Pulmonary artery endothelial cell (primary cell): ENCODE results near the gene DUS4L. TPM values are rescaled to one million over a fixed set of nuclear protein-coding genes. Genes with fewer than 3 reads are reported as not detected.
"Not testable (repeated sequence)": the region's sequence is repeated elsewhere in the genome, so short reads cannot be mapped to it uniquely, and the experiment has no call there.

Source experiments
- DNase-seq: peaks from one replicate; pipeline ENCODE4 v3.0.0-alpha.2; 2011; ENCODE audit warnings: low read depth, low spot score
- total RNA-seq: library from RNA; depleted of rRNA; stranded (reverse); fragments of >200 nt; gene quantifications from 2 replicates; pipeline ENCODE4 v1.2.3, GENCODE V29; 2014

The DUS4L gene
- 5.7 and 8.6 TPM in 2 replicates for total RNA-seq

- DNase-seq = no peak
Measured at GRCh38 chr7:107563775-107564552, at the start of gene DUS4L, which contains the start of gene COG5. TSS of gene DUS4L (plus strand) at chr7:107563971. CDS start at chr7:107567071, 3,100 bp downstream. TSS of gene COG5 (minus strand) at chr7:107563920. CDS start at chr7:107563896, 24 bp downstream.

GRCh38 chr7:107526672-107527071 lies 37.1 kb upstream of the DUS4L start:
- DNase-seq = no peak

- DNase-seq = no peak
Measured at GRCh38 chr7:107527196-107527595, 36.6 kb upstream of the DUS4L start.

- DNase-seq = no peak
Measured at GRCh38 chr7:107528461-107528860, 35.3 kb upstream of the DUS4L start.

GRCh38 chr7:107530751-107531150 lies 33.0 kb upstream of the DUS4L start:
- DNase-seq = no peak

- DNase-seq = no peak
Measured at GRCh38 chr7:107534139-107534538, 29.6 kb upstream of the DUS4L start.

GRCh38 chr7:107537228-107537627 lies 26.5 kb upstream of the DUS4L start:
- DNase-seq = not testable (repeated sequence)

- no peak for DNase-seq
Measured at GRCh38 chr7:107538001-107538400, 25.8 kb upstream of the DUS4L start.

GRCh38 chr7:107543338-107543993 lies 20.3 kb upstream of the DUS4L start:
- no peak for DNase-seq

GRCh38 chr7:107544848-107545591 lies 18.8 kb upstream of the DUS4L start:
- no peak for DNase-seq

- DNase-seq = no peak
Measured at GRCh38 chr7:107551936-107552335, 11.8 kb upstream of the DUS4L start.

- DNase-seq = no peak
Measured at GRCh38 chr7:107555893-107556292, 7.9 kb upstream of the DUS4L start.

GRCh38 chr7:107559864-107560263 lies 3.9 kb upstream of the DUS4L start:
- DNase-seq = peak; percentile 48

GRCh38 chr7:107560898-107561516 lies 2.8 kb upstream of the DUS4L start:
- no peak for DNase-seq

- no peak for DNase-seq
Measured at GRCh38 chr7:107563081-107563774, 543 bp upstream of the DUS4L start.

GRCh38 chr7:107564553-107565298 lies 955 bp downstream of the DUS4L start:
- DNase-seq = peak; percentile 52

- DNase-seq = no peak
Measured at GRCh38 chr7:107570298-107570697, 6.5 kb downstream of the DUS4L start.

- no peak for DNase-seq
Measured at GRCh38 chr7:107573537-107573936, 9.8 kb downstream of the DUS4L start.

- DNase-seq = no peak
Measured at GRCh38 chr7:107579554-107579884, 15.7 kb downstream of the DUS4L start.
